Stimulated activated CD4-positive, alpha-beta T cell treated with anti-CD3 and anti-CD28 coated beads, Interleukin-1b, Interleukin-23, amount 100 ng/mL, for 4 hours (primary cell): ENCODE data around the gene XIAP.
"Not testable (repeated sequence)": the region's sequence is repeated elsewhere in the genome, so short reads cannot be mapped to it uniquely, and the experiment has no call there.

ENCODE experiments used
- DNase-seq, 2 donors: peaks; one replicate each; pipeline ENCODE4 v3.0.0-alpha.2; 2020; ENCODE audit warnings: low read depth in 2 of 2

Gene XIAP

GRCh38 chrX:123876177-123876576, 16.3 kb downstream of the XIAP start:
- DNase-seq: no peak

DNA sequence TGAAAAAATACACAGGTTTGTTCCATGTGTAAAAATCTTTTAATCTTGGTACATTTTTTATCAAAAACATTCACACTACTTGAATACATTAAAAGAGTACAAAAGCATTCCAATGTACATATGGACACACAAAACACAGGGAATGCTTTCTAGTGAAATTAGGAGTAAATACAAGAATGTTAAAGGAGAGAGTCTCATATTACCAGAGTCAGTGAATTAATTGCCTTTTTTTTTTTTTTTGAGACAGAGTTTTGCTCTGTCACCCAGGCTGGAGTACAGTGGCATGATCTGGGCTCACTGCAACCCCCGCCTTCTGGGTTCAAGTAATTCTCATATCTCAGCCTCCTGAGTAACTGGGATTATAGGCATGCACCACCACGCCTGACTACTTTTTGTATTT, 17.0 kb downstream of the XIAP start:
- no peak for DNase-seq

DNA sequence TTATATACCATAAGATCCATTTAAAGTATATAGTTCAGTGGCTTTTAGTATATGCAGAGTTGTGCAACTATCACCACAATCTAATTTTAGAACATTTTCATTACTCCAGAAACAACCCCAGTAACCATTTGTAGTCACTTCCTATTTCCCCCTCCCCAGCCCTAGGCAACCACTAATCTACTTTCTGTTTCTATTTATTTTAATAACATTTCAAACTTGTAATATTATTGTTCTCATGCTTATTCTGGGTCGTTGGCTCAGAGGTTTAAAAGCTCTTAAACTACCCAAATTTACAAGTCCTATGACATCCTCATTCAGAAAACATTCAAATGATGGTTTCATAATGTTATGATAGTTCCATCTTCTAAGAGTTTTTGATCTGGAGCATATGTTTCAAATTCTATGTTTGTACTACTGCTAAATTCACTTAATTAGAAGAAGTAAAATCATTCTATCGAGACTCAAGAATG, 18.4 kb downstream of the XIAP start:
- DNase-seq: no peak

GRCh38 chrX:123881330-123881729, 21.5 kb downstream of the XIAP start:
- DNase-seq: no peak

DNA sequence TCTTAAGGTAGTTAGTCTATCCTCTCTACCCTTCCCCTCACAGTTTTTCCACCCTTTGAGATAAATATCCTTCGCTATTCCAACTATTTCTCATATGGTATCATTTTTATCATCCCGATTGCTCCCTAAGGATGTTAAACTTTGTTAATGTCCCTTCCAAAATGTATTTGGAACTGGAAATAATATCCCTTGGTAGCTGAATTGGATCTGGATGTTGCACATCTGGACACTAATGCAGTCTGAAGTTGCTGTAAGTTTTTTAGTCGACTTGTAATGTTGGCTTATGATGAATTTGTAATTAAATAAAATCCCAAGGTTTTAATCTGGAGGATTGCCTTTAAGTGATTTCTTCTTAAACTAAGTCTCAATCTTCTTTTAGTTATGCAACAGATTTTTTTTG, 22.5 kb downstream of the XIAP start:
- no peak for DNase-seq

DNA sequence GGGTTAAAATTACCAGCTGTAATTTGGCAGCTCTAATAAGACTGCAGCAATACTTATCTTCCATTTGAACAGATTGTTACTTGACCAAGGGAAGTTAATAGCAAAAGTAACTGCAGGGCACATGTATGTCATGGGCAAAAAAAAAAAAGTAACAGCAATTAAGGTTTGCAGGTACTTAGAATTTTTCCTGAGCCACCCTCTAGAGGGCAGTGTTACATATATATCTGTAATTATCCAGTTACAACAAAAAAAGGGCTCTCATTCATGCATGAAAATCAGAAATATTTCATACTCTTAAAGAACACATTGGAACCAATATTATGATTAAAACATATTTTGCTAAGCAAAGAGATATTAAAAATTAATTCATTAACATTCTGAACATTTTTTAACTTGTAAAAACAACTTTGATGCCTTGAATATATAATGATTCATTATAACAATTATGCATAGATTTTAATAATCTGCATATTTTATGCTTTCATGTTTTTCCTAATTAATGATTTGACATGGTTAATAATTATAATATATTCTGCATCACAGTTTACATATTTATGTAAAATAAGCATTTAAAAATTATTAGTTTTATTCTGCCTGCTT, 25.1 kb downstream of the XIAP start:
- no peak for DNase-seq

- DNase-seq: no peak
These were observed 39.8 kb downstream of the XIAP start for GRCh38 chrX:123899701-123900100.

- not testable (repeated sequence) for DNase-seq
These were observed 43.4 kb downstream of the XIAP start for GRCh38 chrX:123903261-123903660.

GRCh38 chrX:123905332-123905731, 45.5 kb downstream of the XIAP start:
- no peak for DNase-seq

- no peak for DNase-seq
These were observed 46.9 kb downstream of the XIAP start for GRCh38 chrX:123906557-123907316.

DNA sequence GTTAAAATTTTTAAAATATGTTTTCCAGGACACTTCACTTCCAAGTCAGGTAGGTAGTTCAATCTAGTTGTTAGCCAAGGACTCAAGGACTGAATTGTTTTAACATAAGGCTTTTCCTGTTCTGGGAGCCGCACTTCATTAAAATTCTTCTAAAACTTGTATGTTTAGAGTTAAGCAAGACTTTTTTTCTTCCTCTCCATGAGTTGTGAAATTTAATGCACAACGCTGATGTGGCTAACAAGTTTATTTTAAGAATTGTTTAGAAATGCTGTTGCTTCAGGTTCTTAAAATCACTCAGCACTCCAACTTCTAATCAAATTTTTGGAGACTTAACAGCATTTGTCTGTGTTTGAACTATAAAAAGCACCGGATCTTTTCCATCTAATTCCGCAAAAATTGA, 49.7 kb downstream of the XIAP start:
- DNase-seq: no peak

DNA sequence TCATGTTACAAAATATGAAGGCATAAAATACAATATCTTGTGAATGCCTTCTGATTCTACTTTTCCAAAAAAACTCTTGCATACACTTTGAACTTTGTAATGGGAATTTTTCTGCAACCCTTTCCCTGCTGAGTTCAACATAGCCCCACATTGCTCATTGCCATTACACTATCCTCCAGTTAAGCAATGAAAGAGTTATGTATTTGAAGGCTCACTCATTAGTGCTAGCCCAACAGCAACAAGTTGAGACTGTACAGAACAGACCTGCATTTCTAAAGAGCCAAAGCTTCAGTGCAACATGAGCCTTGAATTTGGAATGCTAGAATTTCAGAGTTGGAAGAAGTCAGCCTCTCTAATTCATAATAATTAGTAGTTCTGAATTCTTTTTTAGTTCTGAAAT, 57.2 kb downstream of the XIAP start:
- no peak for DNase-seq

DNA sequence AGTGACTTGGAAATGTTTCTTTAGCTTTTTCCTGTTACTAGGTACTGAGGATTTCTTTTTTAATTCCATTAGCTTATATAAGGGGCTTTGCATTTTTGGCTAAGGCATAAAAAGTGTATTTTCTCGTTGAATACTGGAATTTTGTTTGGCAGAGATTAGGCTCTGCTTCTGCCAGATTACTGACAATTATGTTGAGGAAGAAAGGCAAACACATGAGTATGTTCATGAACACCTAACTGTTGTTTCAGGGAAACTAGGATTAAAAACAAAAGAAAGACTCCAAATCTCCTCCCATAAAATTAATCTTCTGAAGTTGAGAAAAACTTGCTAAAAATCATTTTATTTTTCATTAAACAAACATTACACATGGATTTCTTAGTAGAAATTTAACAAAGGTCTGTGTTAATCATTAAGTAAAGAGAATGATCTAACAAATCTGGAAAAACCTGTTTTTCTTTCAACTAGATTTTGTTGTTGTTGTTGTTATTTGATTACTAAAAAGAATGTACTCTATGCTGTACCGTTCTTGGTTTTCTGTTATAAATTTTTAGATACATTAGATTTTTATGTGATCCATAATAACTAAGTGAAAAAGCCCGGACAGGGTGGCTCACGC, 58.4 kb downstream of the XIAP start:
- DNase-seq: no peak

DNA sequence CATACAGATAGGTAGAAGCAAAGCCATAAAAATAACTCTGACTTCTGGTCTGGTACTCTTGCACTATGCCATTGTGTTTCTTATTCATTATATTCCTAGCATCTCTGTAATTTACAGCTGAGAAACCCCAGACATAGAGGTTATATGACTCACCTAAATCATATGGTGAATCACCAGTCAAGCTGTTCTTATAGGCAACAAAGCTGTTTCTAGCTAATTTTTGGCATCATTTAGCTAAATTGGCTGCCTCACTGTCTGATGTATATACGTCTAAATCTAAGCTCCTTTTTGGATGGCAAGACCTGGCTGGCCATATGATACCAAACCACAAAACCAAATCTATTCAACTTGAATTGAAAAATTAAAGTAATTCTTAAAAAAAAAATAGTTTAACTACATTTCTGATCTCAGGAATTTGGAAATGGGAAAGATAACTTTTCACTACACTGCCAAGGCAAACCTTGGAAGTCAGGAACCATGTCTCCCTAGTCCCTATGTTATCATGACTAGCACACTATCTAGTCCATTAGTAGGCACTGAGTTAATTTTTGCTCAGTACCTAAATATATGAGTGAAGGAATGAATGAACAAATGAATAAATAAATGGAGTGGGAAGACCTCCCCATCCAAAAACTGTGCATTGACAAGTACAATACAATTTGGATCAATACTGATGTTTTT, 60.4 kb downstream of the XIAP start:
- DNase-seq: no peak

DNA sequence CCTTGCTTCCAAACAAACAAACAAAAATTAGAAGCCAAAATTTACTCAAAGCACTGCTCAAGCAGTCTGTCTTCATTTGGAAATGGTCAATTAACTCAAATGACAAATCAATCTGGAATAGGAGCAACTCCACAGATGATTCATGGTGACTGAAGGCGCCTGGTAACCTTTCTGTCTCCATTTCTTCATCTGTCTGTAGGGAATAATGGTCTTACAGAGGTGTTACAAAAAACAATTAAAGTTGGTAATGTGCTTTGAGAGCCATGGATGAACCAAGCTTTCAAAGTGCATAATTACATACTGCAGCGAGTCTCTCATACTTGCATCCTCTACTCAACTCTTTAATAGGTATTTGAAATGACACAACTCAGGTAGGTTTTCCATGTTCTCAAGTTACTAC, 63.4 kb downstream of the XIAP start:
- DNase-seq: no peak

DNA sequence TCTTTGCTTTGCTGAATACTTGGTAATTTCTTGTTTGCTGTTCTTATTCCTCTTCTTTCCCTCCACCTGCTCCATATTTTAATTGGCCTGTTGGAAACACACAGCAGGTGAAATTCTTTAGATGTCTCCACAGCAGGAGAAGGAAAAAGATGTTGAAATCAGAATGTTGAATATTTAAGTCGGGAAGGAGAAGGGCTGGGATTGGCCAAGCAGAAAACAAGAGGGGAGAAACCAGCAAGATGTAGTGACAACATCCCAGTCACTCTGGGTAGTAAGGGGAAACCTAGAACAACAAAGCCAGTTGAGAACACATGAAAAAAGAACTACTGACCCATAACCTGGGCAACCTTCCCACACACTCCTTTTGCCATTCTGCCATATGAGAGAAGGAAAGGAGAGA, 64.3 kb downstream of the XIAP start:
- DNase-seq: no peak

DNA sequence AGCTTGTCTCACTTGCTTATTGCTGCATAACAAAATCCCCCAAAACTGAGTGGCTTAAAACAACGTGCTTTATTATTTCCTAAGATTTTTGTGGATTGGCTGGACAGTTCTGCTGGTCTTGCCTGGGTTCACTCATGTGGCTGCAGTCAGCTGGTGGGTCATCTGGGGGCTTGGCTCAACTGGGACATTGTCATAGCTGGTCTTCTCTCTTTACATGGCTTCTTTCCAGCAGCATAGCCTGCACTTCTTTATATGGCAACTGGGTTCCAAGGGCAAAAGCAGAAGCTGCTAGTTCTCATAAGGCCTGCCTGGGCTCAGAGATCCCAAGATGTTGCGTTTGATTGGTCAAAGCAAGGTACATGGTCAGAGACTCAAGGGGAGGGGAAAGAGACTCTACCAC, 68.0 kb downstream of the XIAP start:
- DNase-seq: no peak

DNA sequence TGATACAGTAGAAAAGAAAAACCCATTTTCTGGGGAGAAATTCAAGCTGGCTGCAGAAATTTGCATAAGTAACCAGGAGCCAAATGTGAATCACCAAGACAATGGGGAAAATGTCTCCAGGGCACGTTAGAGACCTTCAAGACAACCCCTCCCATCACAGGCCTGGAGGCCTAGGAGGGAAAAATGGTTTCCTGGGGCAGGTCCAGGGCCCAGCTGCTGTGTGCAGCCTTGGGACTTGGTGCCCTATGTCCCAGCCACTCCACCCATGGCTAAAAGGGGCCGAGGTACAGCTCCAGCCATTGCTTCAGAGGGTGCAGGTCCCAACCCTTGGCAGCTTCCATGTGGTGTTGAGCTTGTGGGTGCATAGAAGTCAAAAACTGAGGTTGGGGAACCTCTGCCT, 72.2 kb downstream of the XIAP start:
- not testable (repeated sequence) for DNase-seq

GRCh38 chrX:123943074-123943473, 83.2 kb downstream of the XIAP start:
- DNase-seq: no peak

GRCh38 chrX:123943488-123943887, 83.6 kb downstream of the XIAP start:
- DNase-seq: no peak

GRCh38 chrX:123949846-123950245, 90.0 kb downstream of the XIAP start:
- no peak for DNase-seq

DNA sequence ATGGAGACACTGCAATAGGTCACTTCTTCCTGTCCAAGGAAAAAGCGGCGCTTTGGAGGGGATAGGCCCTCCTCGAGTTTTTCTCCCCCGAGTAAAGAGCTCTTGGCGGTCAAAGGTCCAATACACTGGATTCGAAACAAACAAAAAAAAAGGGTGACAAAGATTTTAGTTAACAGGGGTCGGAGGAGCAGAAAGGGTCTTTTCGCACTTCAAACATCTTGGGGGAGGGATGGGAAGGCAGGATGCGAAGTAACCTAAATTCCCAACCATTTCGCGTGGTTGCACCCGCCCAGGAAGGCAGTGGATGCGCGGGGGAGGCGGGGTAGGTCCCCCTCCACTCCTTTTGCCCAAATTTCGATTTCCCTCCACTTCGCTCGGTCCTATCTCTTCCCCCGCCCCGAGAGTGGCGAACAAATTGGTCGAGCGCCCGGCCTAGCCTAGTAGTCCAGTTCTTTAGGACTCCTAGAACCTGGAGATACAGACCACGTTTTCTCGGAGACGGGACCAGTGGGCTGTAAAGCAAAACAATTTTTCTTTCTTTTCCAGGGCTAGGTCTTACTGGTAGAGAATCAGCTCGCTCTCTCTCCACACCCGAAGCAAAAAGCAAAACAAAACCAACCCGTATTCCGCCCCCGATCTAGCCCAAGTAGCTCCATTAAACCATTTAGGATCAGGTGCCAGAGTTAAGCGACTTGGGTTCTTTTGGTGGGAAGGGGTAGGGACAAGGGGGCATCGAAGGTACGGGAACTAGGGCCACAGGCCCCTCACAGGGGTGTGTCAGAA, 99.6 kb downstream of the XIAP start:
- no peak for DNase-seq
